Gastrocnemius medialis (tissue), 4 donors: ENCODE results near the gene CHST12. TPM values are rescaled to one million over a fixed set of nuclear protein-coding genes. Genes with fewer than 3 reads are reported as not detected.

Experiments
- ATAC-seq, 2 donors: fragments of 150-250 bp; one replicate each; pipeline ENCODE4 v1.9.1; 2016
- DNase-seq, 2 donors: peaks; one replicate each; pipeline ENCODE4 v3.0.0-alpha.2; 2019
- H3K27ac ChIP-seq, 4 donors: fragments of 200-600 bp; sonication (generic); 1 replicate in 1 of 4; 2 replicates in 3 of 4; pipeline ENCODE4 v1.5.1; 2016 to 2018; ENCODE audit warnings: mild to moderate bottlenecking in 2 of 4, moderate library complexity in 1 of 4
- H3K27me3 ChIP-seq, 3 donors: fragments of 200-600 bp; sonication (generic) in 2 of 3; 1 replicate in 1 of 3; 2 replicates in 2 of 3; pipeline versions ENCODE4 v1.5.1 to v1.6.0; 2016 to 2019; ENCODE audit warnings: mild to moderate bottlenecking in 1 of 3, moderate library complexity in 1 of 3
- H3K36me3 ChIP-seq, 2 donors: fragments of 200-600 bp; sonication (generic) in 1 of 2; one replicate each; pipeline ENCODE4 v1.5.1; 2017 to 2018
- H3K4me1 ChIP-seq, 2 donors: fragments of 200-600 bp; sonication (generic) in 1 of 2; one replicate each; pipeline ENCODE4 v1.5.1; 2016 to 2017; ENCODE audit warnings: mild to moderate bottlenecking in 2 of 2
- H3K4me3 ChIP-seq, 4 donors: fragments of 200-600 bp; sonication (generic) in 3 of 4; 1 replicate in 1 of 4; 2 replicates in 3 of 4; pipeline ENCODE4 v1.5.1; 2016 to 2019; ENCODE audit warnings: mild to moderate bottlenecking in 2 of 4
- H3K9me3 ChIP-seq, 3 donors: fragments of 200-600 bp; sonication (generic) in 2 of 3; 1 replicate in 1 of 3; 2 replicates in 2 of 3; pipeline ENCODE4 v1.5.1; 2016 to 2019
- POLR2A ChIP-seq, 2 donors: fragments of 450-650 bp; IDR thresholded peaks; one replicate each; pipeline ENCODE4 v1.6.1; 2017; ENCODE audit warnings: antibody characterized with exemption in 2 of 2, mild to moderate bottlenecking in 2 of 2, moderate library complexity in 2 of 2
- in situ Hi-C, 4 donors: fragments of 200-750 bp; cut with MboI; loops; one replicate each; pipeline versions ENCODE4 v1.15.0 to v1.8.0; 2017; ENCODE audit warnings: low sequenced_read_pairs in 4 of 4
- intact Hi-C: fragments of 100-400 bp; cut with DNase I; formaldehyde crosslinking; loops from one replicate; pipeline ENCODE4 v1.15.1; 2023; ENCODE audit warnings: low total_unique reads
- total RNA-seq, 4 donors: library from RNA; depleted of rRNA; stranded (reverse); fragments of >200 nt; gene quantifications; one replicate each; pipeline versions ENCODE4 v1.1.0 to v1.2.3, GENCODE V29; 2016
- TF ChIP-seq, protein P1 (sequence below), 5 experiments: fragments of 450-650 bp in 3 of 5; fragments of 200-600 bp in 2 of 5; sonication (generic) in 2 of 5; IDR thresholded peaks in 4 of 5; conservative IDR thresholded peaks in 1 of 5; 1 replicate in 4 of 5; 2 replicates in 1 of 5; pipeline ENCODE4 v1.5.1; 2016 to 2019; ENCODE audit warnings: antibody characterized with exemption in 5 of 5, mild to moderate bottlenecking in 3 of 5, moderate library complexity in 3 of 5

The CHST12 gene
- total RNA-seq, 4 donors from 2014 or later = 5.5 to 13.1 (median 10.1) TPM

DNA sequence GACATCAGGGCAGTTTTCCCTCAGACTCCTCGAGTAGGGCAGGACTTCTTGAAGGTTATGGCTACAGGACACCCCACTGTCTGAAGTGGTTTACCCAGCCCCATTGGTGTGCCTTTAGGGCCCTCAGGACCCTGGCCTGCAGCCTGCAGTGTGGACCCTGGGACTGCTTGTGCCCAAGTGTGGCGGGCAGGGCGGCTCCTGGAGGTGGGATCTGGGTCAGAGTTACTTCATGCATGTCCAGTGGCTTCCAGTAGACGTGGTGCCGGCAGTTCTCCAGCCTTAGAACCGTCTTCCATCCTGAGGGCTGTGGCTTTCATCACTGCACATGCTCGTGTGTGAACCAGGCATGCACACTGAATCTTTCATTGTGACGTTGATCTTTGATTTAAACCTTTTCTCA is 32.1 kb upstream of the CHST12 start:
- H3K9me3 ChIP-seq = no peaks in the 10 kb centered on the region
- DNase-seq (no peak), ATAC-seq (no peak)
- H3K4me1 ChIP-seq = peaks cover 11 to 12% of the 10 kb centered on the region in 2 donors
- intact Hi-C loops = no loop called here
- H3K4me3 ChIP-seq = no peak overlapping the region
- TF ChIP-seq, protein P1, sequence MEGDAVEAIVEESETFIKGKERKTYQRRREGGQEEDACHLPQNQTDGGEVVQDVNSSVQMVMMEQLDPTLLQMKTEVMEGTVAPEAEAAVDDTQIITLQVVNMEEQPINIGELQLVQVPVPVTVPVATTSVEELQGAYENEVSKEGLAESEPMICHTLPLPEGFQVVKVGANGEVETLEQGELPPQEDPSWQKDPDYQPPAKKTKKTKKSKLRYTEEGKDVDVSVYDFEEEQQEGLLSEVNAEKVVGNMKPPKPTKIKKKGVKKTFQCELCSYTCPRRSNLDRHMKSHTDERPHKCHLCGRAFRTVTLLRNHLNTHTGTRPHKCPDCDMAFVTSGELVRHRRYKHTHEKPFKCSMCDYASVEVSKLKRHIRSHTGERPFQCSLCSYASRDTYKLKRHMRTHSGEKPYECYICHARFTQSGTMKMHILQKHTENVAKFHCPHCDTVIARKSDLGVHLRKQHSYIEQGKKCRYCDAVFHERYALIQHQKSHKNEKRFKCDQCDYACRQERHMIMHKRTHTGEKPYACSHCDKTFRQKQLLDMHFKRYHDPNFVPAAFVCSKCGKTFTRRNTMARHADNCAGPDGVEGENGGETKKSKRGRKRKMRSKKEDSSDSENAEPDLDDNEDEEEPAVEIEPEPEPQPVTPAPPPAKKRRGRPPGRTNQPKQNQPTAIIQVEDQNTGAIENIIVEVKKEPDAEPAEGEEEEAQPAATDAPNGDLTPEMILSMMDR (IDR thresholded peaks at IDR 0.05 in 4 of 5, conservative IDR thresholded peaks at IDR 0.05 in 1 of 5) = no peak
- no peak for TF ChIP-seq POLR2A (IDR thresholded peaks at IDR 0.05)
- no peak overlapping the region for H3K27ac ChIP-seq
- H3K27me3 ChIP-seq = no peaks in the 10 kb centered on the region
- peaks cover 10 to 98% of the 10 kb centered on the region in 2 donors for H3K36me3 ChIP-seq
- in situ Hi-C loops = no loop called here

DNA sequence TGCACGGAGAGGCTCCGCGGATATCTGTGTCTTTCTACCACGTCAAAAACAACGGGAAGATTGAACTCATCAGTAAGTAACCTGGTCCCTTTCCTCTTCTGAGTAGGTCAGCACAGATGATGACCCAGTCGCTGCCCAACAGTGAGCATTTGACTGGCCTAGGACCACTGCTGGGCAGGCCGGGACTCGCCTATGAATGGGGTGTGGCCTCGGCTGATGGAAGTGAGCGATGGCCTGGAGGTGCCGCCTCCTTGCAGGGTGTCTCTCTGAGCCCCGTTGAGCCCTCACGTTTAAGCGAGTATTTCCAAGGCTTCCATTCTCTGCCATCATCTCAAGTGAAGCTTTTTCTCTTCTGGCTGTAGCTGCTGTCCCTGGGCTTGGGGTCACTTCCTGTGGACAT is 30.7 kb upstream of the CHST12 start:
- in situ Hi-C loops (no loop called here), intact Hi-C loops (no loop called here)
- H3K27me3 ChIP-seq = no peaks in the 10 kb centered on the region
- no peak for TF ChIP-seq POLR2A (IDR thresholded peaks at IDR 0.05)
- TF ChIP-seq, protein P1 (IDR thresholded peaks at IDR 0.05 in 4 of 5, conservative IDR thresholded peaks at IDR 0.05 in 1 of 5) = no peak
- ATAC-seq (no peak), DNase-seq (no peak)
- peaks cover 10 to 95% of the 10 kb centered on the region in 2 donors for H3K36me3 ChIP-seq
- H3K4me3 ChIP-seq = no peak overlapping the region
- H3K4me1 ChIP-seq = peaks cover 11 to 12% of the 10 kb centered on the region in 2 donors
- H3K9me3 ChIP-seq = no peaks in the 10 kb centered on the region
- H3K27ac ChIP-seq = peak overlapping the region; percentile 7 to 71 (median 62)

DNA sequence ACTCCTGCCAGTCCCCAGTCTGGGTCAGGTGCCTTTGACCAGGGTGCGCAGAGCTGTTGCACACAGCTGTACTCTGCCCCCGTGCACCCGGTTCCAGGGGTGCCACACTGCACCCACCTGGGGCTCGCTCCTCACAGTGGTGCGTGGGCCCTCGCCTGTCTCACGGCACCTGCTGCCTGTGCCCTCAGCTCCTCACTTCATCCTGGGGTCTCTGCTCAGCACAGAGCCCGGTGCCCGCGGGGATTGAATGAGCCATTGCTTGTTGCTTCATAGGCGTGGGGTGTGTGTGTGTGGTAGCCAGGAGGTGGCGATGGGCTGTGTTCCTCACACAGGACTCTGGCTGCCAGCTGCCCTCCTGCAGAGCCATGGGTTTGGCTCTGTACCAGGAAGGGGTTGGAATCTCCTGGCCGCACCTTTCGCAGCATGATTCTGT is 30.3 kb upstream of the CHST12 start:
- DNase-seq (peak; percentile 47 to 79), ATAC-seq (peak; percentile 51 to 76)
- in situ Hi-C loops = no loop called here
- Histone ChIP-seq H3K4me1 (peaks cover 11 to 12% of the 10 kb centered on the region in 2 donors), H3K9me3 (no peaks in the 10 kb centered on the region), H3K4me3 (no peak overlapping the region), H3K36me3 (peaks cover 10 to 92% of the 10 kb centered on the region in 2 donors), H3K27me3 (no peaks in the 10 kb centered on the region), H3K27ac (peak overlapping the region; percentile 7 to 71 (median 62))
- TF ChIP-seq POLR2A (IDR thresholded peaks at IDR 0.05) = no peak
- TF ChIP-seq, protein P1 (IDR thresholded peaks at IDR 0.05 in 4 of 5, conservative IDR thresholded peaks at IDR 0.05 in 1 of 5) = no peak
- intact Hi-C loops = no loop called here

DNA sequence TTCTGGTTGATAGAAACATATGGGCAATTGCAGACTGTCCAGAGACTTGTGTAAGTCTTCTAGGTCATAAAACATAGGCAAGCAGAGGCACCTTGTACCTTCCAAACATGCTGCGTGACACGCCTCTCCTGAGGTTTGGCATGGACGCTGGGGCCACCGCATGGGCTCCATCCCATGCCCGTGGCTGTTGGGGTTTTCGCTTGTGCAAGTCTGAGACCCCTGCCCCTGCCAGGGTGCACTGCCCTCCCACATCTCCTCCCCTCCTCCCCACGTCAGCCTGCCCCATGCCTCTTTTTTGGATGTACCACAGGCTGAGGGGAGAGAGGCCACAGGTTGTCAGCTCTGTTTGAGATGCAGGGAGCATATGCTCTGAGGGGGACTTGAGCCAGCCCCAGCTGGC is 29.8 kb upstream of the CHST12 start:
- in situ Hi-C loops = no loop called here
- peaks cover 6 to 89% of the 10 kb centered on the region in 2 donors for H3K36me3 ChIP-seq
- no peak overlapping the region for H3K4me3 ChIP-seq
- ATAC-seq = no peak
- no peaks in the 10 kb centered on the region for H3K9me3 ChIP-seq
- peak in 1 of 2 donors; percentile 27 for DNase-seq
- no peak for TF ChIP-seq POLR2A (IDR thresholded peaks at IDR 0.05)
- peaks cover 11 to 12% of the 10 kb centered on the region in 2 donors for H3K4me1 ChIP-seq
- intact Hi-C loops = no loop called here
- H3K27me3 ChIP-seq = no peaks in the 10 kb centered on the region
- peak overlapping the region; percentile 24 to 71 (median 62) for H3K27ac ChIP-seq

DNA sequence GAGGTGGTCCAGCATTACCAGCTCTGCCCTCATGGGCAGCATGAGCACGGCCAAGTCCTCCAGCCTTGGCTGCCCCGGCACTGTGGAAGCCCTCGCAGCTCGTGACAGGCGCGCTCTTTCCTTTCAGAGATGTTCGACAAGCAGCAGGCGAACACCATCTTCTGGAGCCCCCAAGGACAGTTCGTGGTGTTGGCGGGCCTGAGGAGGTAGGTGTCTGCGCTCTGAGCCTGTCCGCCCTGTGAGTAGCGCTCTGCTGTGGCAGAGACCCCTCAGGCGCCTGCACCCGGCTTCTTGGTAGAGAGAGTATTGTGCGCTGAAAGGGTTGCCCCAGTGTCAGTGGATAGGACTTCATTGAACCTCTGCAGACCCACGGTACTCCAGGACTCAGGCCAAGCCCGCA is 29.0 kb upstream of the CHST12 start:
- in situ Hi-C loops (no loop called here), intact Hi-C loops (no loop called here)
- no peaks in the 10 kb centered on the region for H3K9me3 ChIP-seq
- peaks cover 6 to 89% of the 10 kb centered on the region in 2 donors for H3K36me3 ChIP-seq
- ATAC-seq (no peak), DNase-seq (no peak)
- no peak overlapping the region for H3K4me3 ChIP-seq
- H3K4me1 ChIP-seq = peaks cover 11 to 12% of the 10 kb centered on the region in 2 donors
- no peaks in the 10 kb centered on the region for H3K27me3 ChIP-seq
- H3K27ac ChIP-seq = peak overlapping the region; percentile 18 to 71 (median 62)
- TF ChIP-seq POLR2A (IDR thresholded peaks at IDR 0.05) = no peak
- TF ChIP-seq, protein P1 (IDR thresholded peaks at IDR 0.05 in 4 of 5, conservative IDR thresholded peaks at IDR 0.05 in 1 of 5) = no peak
